Fibroblast of peridontal ligament (primary cell): ENCODE data around the gene ROR2.
"Not testable (repeated sequence)": the region's sequence is repeated elsewhere in the genome, so short reads cannot be mapped to it uniquely, and the experiment has no call there.

Source experiments
- DNase-seq: peaks from one replicate; pipeline ENCODE4 v3.0.0-alpha.2; 2010; ENCODE audit errors: extremely low read depth

The ROR2 gene

DNA sequence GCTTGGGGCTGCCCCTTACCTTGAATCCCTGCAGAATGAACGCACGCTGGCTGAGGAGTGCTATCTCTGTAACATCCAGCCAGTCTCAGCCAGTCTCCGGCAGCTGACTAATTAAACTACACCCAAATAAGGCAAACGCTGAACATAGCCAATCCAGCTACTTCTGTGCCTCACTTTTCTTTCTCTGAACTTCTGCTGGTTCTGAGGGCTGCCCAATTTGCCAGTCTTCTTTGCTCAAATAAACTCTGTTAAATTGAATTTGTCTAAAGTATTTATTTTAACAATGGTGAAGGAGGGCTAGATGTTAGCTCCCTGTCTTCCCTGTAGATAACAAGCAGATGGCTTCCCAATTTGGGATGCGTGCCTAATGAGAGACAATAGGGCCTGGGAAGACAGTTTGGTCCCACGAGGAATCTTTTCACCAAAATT lies 372.4 kb downstream of the ROR2 start:
- no peak for DNase-seq

DNA sequence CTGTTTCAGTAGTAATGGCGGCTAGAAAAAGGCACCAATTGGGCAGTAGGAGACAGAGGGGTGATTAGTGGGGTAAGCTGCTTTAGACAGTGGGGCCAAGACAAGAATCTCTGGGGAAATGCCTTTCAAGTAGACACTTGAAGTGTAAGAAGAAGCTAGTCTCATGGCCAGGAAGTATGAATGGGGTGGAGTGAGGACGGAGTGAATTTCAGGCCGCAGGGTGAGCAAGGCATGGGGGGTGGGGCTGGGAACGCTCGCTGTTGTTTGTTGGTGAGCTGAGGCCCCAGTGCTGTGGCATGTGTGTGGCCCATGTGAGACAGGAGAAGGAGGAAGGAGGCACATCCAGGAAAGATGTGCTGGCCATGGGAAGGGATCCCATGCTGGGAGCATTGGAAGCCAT lies 377.2 kb downstream of the ROR2 start:
- DNase-seq: no peak

DNA sequence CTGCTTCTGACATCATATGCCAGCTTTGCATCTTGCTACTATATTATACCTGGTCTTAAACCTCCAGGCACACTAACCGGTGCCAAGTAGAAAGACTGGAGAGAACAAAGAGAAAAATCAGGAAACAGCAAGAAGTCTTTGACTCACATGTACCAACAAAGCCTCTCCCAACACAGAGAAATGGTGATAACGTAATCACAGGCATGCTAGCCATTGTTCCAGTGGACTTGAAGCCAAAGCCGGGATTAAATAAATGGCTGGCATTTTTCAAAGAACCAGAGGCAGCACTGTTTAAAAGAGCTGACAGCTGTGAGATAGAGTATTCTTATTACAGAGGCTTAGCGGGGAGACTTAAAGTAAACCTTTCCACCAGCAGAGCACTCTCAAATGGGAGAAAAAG lies 378.0 kb downstream of the ROR2 start:
- DNase-seq: no peak

DNA sequence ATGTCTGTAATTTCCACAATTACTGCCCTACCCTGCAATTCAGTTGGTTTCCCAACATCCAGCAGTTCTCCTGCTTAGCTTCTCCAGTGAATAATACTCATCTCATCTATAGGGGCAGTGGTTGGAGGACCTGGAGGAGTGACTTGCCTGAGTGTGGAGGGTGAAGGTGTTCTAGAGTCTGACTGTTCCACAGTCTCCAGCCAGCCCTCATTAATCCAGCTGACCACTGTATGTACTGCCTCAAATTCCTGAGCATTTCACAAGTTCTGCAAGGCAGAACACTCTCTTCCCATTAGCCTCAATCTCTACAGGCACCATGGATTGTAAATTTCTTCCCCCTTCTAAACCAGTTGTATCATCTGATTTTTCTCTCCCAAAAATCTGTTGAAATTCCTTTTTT lies 379.0 kb downstream of the ROR2 start:
- DNase-seq: no peak

DNA sequence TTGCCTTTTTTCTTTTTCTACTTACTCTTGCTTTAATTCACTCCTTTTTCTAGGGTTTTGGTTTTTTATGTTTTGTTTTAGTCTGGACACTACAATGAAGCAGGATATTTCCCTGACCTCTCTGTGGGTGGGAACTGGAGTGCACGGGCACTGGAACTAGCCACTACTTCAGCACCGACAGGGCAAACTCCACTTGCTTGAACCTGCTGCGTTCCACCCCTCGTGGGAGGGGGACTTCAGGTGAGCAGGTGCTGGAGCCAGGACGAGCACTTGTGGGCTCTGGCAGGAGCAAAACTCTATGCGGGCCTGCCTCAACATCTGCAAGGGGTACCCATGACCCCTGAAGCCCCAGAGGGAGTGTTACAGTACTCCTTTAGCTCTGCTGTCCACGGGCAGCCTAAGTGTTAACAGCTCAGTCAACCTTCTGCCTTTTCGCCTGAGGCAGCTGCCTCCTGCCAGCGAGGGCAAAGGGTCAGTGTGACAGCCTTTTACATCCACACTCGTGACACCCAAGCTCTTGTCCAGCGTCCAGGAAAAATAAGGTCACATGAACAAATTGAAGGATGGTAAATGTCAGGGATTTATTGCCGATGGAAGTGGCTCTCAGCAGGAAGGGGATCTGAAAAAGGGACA lies 382.3 kb downstream of the ROR2 start:
- DNase-seq: no peak

DNA sequence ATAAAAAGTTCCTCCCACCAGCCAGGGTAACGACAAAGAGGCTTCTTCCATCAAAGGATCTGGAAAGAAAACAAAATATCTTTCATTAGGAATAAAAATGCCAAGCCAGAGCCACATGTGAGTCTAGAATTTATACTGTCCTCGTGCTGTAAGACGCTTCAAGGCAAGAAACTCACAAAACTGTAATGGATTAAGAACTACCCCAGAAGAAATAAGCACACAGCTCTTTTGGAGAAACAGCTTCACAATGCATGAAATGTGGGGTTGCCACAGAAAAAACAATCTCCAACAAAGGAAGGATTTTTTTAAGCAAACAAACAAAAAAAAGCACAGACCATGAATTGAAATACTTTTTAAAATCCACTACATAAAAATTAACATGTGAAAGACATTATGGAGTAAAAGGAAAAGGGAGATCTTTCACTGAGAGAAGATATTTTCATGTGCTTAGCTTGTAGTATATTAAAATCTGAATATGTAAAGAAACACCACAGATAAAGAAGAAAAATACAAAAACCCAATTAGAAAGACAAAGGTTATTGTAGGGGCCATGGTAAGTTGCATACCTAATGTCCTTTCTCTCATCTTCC lies 385.9 kb downstream of the ROR2 start:
- no peak for DNase-seq

DNA sequence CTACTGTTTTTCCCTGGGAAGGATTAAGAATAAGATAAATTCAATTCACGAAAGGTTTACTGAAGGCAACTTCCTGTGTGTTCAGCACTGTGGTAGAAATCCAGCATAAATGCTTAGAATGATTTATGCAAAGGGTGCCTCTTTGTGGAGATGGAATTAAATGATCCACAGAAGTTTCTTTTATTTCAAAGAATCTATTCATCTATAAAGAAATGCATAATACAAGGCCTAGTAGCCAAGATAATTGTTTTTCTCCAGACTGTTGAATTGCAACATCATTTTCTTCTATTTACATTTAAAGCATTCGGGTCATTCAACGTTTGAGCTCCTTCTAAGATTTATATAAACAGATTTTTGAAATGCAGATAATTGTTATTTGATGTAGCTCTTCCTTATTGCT lies 387.6 kb downstream of the ROR2 start:
- DNase-seq: peak; percentile 62

DNA sequence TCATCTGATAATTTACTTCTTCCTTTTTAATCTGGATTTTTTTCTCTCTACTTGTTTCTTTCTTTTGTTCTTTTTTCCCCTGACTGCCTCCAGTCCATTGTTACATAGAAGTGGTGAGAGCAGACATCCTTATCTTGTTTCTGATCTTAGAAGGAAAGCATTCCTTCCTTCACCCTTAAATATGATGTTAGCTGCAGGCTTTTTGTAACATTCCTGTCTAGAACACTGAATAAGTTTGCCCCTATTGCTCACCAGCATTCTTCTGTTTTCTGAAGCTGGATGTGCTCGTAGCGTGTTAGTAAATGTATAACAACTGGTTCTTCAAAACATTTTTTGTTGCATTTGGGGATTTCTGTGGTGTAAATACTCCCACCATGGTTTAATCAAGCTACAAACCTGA lies 389.7 kb downstream of the ROR2 start:
- DNase-seq: peak; percentile 9

DNA sequence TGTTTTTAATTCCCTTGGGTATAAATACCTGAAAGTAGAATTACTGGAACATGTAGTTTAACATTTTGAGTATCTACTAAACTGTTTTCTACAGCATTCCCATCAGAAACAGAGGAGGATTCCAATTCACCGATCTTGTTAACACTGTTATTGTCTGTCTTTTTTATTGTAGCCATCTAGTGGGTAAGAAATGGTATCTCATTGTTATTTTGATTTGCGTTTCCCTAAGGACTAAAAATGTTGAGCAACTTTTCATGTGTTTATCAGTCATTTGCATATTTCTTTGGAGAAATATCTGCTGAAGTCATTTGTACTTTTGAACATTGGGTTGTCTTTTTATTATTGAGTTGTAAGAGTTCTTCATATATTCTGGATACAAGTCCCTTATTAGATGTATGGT lies 391.1 kb downstream of the ROR2 start:
- DNase-seq: peak; percentile 48

DNA sequence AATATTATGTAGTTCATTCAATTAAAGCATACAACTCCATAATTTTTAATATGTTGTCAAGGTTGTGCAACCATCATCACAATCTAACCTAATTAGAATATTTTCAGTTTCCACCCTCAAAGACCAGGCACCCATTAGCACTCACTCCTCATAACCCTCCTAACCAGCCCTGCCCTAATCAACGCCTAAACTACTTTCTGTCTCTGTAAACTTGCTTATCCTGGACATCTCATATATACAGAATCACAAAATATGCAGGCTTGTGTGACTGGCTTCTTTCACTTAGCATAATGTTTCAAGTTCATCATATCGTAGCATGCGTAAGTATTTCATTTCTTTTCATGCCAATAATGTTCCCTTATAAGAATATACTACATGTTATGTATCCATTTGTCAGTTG lies 391.6 kb downstream of the ROR2 start:
- no peak for DNase-seq

DNA sequence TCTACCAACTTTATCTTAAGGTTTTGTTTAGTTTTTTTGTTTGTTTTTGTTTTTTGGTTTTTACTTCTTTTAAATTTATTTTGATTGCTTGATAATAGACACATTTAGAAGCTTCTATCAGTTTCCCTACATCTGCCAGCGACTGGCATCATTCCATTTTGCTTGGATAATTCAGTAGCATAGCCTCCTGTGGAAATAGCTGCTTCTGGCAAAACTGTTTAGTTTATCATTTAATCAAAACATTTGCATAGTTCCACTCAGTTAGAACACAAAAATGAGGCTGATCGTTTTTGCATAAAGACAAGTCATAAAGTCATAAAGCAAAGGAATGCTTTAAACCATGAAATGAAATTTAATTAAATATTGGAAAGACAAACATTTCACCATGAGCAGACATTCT lies 392.7 kb downstream of the ROR2 start:
- DNase-seq: peak; percentile 65

DNA sequence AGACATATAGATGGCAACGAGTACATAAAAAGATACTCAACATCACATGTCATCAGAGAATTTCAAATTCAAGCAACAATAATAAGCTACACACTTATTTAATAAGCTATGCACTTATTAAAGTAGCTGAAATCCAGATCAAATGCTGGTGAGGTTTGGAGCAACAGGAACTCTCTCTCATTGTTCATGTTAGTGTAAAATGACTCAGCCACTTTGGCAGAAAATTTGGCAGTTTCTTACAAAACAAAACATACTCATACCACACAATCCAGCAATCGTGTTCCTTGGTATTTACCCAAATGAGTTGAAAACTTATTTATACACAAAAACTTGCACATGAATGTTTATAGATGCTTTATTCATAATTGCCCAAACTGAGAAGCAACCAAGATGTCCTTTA lies 394.9 kb downstream of the ROR2 start:
- peak; percentile 44 for DNase-seq

DNA sequence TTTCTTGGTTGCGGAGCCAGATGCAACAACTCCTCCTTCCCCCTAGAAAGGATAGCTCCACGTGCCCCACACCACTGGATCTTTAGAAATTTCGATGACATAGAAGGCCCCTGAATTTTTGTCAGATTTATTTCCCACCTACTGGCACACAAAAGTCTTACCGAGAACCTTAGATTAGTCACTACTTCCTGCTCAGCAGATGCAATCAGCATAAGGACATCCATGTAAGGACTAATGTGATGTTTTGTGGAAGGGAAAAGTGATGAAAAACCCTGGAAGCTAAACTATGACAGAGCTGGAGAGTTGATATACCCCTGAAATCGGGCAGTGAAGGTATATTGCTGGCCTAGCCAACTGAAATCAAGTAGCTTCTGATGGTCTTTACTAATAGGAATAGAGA lies 400.9 kb downstream of the ROR2 start:
- no peak for DNase-seq

DNA sequence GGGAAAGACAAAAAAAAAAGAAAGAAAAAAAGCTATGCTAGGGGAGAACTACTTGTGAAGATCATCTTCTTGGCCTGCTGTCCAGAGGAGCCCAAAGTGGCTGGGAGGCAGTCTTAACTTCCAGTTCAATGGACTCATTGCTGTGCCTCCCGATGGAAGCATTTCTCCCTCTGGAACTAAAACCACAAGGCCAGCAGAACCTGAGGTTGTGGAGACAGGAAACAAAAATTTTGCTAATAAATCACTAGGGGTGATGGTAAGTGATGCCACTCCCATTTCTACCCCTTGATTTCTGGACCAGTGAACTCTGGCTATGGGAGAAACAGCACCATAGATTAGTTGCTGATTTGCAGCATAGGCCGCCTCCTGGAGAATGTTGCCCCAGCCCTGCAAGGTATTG lies 402.9 kb downstream of the ROR2 start:
- no peak for DNase-seq

DNA sequence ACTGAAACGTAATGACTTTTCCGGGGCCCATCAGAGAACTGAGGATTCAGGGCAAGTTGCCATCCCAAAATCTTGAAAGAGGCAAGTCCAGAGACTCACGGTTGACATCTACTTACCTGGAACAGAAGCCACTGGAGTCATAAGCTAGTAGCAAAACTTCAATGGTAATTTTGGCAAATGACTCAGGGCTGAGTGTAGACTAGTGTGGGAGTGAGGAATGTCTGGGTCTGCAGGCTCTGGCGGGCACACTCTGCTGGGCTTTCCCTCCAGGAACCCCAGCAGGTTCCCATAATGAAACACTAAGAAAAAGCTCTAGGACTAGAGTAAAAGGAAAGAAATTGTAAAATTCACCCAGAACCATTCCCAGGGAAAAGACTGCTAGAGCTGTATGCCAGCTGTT lies 403.5 kb downstream of the ROR2 start:
- peak; percentile 36 for DNase-seq

DNA sequence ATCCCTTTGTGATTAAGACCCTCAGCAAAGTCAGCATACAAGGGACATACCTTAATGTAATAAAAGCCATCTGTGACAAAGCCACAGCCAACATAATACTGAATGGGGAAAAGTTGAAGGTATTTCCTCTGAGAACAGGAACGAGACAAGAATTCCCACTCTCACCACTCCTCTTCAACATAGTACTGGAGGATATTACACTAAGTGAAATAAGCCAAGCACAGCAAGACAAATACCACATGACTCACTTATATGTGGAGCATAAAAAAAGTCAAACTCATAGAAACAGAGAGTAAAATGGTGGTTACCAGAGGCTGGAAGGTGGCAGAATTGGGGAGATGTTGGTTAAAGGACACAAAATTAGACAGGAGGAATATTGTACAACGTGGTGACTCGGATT lies 408.3 kb downstream of the ROR2 start:
- no peak for DNase-seq

DNA sequence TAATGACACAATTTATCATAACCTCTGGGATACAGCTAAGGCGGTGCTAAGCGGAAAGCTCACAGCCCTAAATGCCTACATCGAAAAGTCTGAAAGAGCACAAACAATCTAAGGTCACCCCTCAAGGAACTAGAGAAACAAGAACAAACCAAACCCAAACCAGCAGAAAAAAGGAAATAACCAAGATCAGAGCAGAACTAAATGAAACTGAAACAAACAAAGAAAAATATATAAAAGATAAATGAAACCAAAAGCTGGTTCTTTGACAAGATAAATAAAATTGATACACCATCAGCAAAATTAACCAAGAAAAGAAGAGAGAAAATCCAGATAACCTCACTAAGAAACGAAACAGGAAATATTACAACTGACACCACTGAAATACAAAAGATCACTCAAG lies 409.5 kb downstream of the ROR2 start:
- DNase-seq: not testable (repeated sequence)

DNA sequence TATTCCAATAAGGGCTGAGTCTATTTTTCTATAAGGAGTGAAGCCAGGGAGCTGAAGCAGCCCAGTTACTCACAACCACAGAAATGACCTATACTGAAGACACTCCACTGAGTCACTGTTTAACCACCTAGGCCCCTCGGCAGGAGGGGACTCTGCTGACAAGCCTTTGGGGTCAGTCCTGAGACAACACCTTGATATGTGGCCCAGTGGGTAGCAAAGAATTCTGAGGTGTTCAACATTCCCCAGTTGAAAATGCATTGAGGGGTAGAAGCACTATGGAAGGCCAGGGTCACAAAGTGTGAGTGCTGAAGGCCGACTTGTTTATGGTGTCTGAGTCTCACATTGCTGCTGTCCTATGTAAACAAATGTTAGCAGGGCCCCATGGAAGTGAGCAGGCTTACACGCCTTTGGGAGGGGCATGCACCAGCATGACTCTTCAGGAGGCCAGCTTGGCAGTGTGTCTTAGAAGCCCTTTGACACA lies 413.8 kb downstream of the ROR2 start:
- DNase-seq: peak; percentile 36

DNA sequence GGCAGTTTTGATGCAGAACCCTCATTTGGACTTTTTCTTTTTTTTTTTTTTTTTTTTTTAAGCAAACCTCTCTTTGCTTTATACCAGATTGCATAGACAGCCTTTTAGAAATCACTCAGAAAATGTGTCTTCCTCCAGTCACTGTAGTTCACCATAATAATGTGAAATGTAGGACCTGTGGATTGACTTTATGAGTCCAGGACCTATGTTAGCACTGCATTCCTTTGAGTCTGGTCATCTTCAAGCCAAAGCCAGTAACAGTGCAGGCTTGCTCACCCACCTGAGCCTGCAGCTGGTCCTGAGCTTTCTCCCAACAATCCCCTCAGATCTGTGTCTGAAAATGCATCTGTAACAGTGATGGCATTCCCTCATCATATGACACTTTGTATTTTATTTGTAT lies 415.7 kb downstream of the ROR2 start:
- DNase-seq: no peak

DNA sequence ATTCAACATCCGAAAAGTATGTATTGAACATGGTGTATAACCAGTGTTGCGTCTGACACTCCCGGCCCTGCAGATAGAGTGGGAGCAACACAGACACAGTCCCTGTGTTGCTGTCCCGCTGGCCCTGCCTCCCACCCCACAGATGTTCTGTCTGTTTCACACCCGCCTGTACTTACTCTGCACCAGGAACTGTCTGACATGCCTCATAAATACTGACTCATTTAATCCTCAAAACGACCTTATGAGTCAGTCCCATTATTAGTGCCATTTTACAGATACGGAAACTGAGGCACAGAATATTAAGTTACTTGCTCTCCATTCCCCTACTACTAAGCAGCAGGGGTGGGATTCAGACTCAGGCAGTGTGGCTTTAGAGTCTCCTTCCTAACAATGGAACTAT lies 416.6 kb downstream of the ROR2 start:
- DNase-seq: no peak

DNA sequence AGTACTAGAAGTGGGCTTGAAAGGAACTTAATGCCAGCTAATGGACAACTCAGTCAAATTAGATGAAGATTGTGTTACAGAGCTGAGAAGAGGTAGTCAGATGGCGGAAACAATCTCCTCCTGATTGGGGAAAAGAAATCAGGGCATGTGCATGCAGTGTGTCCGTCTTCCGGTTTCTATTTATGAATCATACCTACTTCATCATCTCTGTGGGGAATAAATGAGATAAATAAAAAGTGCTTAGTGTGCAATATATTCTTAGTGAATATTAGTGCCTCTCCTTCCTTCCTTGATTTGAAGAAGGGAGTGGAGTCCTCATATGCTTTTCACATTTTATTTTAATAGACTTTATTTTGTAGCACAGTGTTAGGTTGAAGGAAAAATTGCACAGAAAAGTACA lies 417.7 kb downstream of the ROR2 start:
- DNase-seq: no peak

DNA sequence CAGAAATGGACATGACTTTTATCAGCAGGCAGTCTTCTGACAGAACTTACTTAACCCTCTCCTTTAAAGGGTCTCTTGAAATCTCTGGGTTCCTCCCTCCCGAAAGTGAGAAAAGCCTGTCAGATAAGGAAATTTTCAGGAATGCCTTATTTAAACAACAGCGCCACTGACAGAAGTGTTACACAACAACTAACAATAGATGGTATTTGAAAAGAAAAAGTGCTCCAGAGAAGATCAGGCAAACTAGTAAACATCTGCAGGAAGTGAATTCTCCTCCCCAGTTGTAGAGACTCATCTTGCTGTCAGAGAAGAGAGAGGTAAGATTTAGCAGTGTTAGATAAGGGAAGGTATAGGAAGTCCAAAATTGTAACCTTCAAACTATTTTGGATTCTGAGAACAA lies 419.2 kb downstream of the ROR2 start:
- DNase-seq: no peak

DNA sequence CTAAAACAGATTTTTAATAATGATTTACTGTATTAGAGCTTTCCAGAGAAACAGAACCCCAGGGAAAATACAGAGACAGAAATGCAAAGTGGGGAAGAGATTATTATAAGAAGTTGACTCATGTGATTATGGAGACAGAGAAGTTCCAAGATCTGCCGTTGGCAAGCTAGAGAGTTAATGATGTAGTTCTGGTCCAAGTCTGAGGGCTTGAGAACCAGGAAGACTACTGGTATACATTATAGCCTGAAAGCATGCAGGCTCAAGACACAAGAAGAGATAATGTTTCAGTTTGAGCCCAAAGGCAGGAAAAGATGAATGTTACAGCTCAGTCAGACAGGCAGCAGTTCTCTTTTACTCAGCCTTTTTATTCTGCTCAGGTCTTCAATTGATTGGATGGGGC lies 427.5 kb downstream of the ROR2 start:
- peak; percentile 80 for DNase-seq
